A673 (cell line): Measurements from ENCODE around the gene UQCRC1. TPM values are rescaled to one million over a fixed set of nuclear protein-coding genes. Genes with fewer than 3 reads are reported as not detected.

Experiments
- BruUV-seq: library from RNA; stranded (reverse); fragments of 400-500 nt; replicated peaks from 2 replicates; lab custom pipeline; 2021; lab: Mats Ljungman, UMichigan
- CTCF ChIA-PET: fragments of 300-600 bp; sonication (Branson Sonifier 250); formaldehyde crosslinking; loops from one replicate; lab custom pipeline; 2022; ENCODE audit warnings: antibody characterized with exemption; lab: Charles Lee
- POLR2A ChIA-PET: fragments of 300-600 bp; sonication (Branson Sonifier 250); formaldehyde crosslinking; loops from one replicate; lab custom pipeline; 2022; ENCODE audit warnings: antibody characterized with exemption; ENCODE audit not compliant: low non-redundant PET; lab: Charles Lee
- DNase-seq: peaks from one replicate; pipeline ENCODE4 v3.0.0-alpha.2; 2015; ENCODE audit warnings: low spot score
- H3K27ac ChIP-seq: fragments of 200-600 bp; sonication (generic); 2 replicates; pipeline ENCODE4 v1.5.1; 2016; ENCODE audit warnings: mixed run types, low read depth, mild to moderate bottlenecking, mixed read lengths, antibody characterized with exemption, low read length; ENCODE audit not compliant: poor library complexity, severe bottlenecking
- H3K27me3 ChIP-seq: fragments of 200-600 bp; sonication (generic); replicated peaks from 2 replicates; pipeline ENCODE4 v1.6.1; 2017; ENCODE audit warnings: mixed run types, low read depth, mild to moderate bottlenecking, mixed read lengths, antibody characterized with exemption, low read length; ENCODE audit not compliant: insufficient read depth, poor library complexity
- H3K36me3 ChIP-seq: fragments of 200-600 bp; sonication (generic); 2 replicates; pipeline ENCODE4 v1.6.1; 2016; ENCODE audit warnings: mixed run types, mild to moderate bottlenecking, mixed read lengths, antibody characterized with exemption, low read length; ENCODE audit not compliant: insufficient read depth, poor library complexity, severe bottlenecking
- H3K4me1 ChIP-seq: fragments of 200-600 bp; sonication (generic); 2 replicates; pipeline ENCODE4 v1.6.1; 2017; ENCODE audit warnings: mixed run types, mild to moderate bottlenecking, mixed read lengths, antibody characterized with exemption, low read length; ENCODE audit not compliant: insufficient read depth, poor library complexity, severe bottlenecking
- H3K4me3 ChIP-seq: fragments of 200-600 bp; sonication (generic); 2 replicates; pipeline ENCODE4 v1.5.1; 2016; ENCODE audit warnings: low read depth, mixed run types, mild to moderate bottlenecking, mixed read lengths, low read length; ENCODE audit not compliant: poor library complexity, severe bottlenecking
- H3K9me3 ChIP-seq: fragments of 200-600 bp; sonication (generic); 2 replicates; pipeline ENCODE4 v1.6.1; 2016; ENCODE audit warnings: mixed run types, low read depth, mild to moderate bottlenecking, mixed read lengths, antibody characterized with exemption, low read length; ENCODE audit not compliant: poor library complexity, severe bottlenecking
- EZH2 ChIP-seq: fragments of 200-600 bp; sonication (generic); IDR thresholded peaks from 2 replicates; pipeline ENCODE4 v1.6.1; 2017; ENCODE audit warnings: borderline replicate concordance, low read depth, mild to moderate bottlenecking, mixed read lengths, antibody characterized with exemption, low read length; ENCODE audit not compliant: poor library complexity, severe bottlenecking
- intact Hi-C: fragments of 100-400 bp; cut with micrococcal nuclease; formaldehyde crosslinking; loops from one replicate; pipeline ENCODE4 v1.10.0; 2022; ENCODE audit not compliant: unreplicated experiment
- total RNA-seq: library from RNA; stranded (reverse); gene quantifications from 2 replicates; pipeline ENCODE4 v1.2.3, GENCODE V29; 2021
- TF ChIP-seq, protein P1 (sequence below): fragments of 300-800, 200-600 bp; sonication (generic); conservative IDR thresholded peaks from 2 replicates; pipeline ENCODE4 v1.5.1; 2017; ENCODE audit warnings: low read depth, mild to moderate bottlenecking, antibody characterized with exemption, low read length, moderate library complexity, mixed read lengths

Gene UQCRC1
- total RNA-seq, 1 experiment from 2014 or later = 189 TPM

DNA sequence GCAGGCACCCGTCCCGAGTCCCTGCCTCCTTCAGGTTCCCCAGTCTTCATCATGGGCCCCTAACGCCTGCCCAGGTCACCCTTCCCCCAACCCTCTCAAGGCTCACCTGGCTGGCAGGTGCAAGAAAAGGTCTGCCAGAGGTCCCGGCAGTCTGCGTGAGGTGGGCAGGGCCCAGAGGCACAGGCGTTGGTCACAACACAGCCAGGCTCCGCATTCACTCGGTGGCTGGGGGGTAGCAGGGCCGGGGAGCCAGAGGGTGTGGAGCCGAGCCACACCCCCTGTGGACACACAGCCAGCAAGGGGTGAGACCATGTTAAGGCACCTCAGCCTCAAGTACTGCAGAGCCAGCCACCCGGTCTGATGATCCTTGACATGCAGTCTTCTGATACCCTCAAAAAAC is 42.3 kb upstream of the UQCRC1 start:
- no peaks in the 10 kb centered on the region for H3K36me3 ChIP-seq
- POLR2A ChIA-PET = no interaction called here
- no peaks in the 10 kb centered on the region for H3K27me3 ChIP-seq
- H3K4me3 ChIP-seq = no peak overlapping the region
- no peaks in the 10 kb centered on the region for H3K4me1 ChIP-seq
- H3K27ac ChIP-seq = no peak overlapping the region
- no TSS peak for BruUV-seq
- H3K9me3 ChIP-seq = no peaks in the 10 kb centered on the region
- TF ChIP-seq, protein P1, sequence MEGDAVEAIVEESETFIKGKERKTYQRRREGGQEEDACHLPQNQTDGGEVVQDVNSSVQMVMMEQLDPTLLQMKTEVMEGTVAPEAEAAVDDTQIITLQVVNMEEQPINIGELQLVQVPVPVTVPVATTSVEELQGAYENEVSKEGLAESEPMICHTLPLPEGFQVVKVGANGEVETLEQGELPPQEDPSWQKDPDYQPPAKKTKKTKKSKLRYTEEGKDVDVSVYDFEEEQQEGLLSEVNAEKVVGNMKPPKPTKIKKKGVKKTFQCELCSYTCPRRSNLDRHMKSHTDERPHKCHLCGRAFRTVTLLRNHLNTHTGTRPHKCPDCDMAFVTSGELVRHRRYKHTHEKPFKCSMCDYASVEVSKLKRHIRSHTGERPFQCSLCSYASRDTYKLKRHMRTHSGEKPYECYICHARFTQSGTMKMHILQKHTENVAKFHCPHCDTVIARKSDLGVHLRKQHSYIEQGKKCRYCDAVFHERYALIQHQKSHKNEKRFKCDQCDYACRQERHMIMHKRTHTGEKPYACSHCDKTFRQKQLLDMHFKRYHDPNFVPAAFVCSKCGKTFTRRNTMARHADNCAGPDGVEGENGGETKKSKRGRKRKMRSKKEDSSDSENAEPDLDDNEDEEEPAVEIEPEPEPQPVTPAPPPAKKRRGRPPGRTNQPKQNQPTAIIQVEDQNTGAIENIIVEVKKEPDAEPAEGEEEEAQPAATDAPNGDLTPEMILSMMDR = no peak
- no peak for TF ChIP-seq EZH2
- no peak for DNase-seq
- intact Hi-C loops = no loop called here
- CTCF ChIA-PET = no interaction called here

DNA sequence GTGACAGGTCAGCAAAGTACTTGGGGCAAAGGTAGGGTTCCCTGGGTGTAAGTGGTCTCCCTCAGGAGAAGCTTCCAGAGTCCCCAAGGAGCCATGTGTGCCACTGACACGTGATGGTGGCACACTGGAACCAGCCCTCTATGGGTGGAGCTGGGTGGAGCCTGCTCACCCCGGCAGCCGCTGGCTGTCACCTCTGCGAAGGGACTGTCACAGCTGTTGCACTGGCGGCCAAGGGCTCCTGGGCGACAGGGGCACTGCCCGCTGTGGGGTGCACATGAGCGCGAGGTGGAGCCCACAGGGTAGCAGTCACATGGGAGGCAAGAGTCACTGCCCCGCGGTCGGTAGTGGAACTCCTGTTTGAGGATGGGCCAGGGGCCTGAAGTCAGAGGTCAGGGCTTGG is 41.3 kb upstream of the UQCRC1 start:
- Histone ChIP-seq H3K9me3 (no peaks in the 10 kb centered on the region), H3K36me3 (no peaks in the 10 kb centered on the region), H3K4me3 (no peak overlapping the region), H3K27ac (no peak overlapping the region), H3K4me1 (no peaks in the 10 kb centered on the region), H3K27me3 (no peaks in the 10 kb centered on the region)
- no TSS peak for BruUV-seq
- no peak for DNase-seq
- TF ChIP-seq EZH2 = no peak
- TF ChIP-seq, protein P1 = no peak
- CTCF ChIA-PET = no interaction called here
- intact Hi-C loops = no loop called here
- POLR2A ChIA-PET = no interaction called here

DNA sequence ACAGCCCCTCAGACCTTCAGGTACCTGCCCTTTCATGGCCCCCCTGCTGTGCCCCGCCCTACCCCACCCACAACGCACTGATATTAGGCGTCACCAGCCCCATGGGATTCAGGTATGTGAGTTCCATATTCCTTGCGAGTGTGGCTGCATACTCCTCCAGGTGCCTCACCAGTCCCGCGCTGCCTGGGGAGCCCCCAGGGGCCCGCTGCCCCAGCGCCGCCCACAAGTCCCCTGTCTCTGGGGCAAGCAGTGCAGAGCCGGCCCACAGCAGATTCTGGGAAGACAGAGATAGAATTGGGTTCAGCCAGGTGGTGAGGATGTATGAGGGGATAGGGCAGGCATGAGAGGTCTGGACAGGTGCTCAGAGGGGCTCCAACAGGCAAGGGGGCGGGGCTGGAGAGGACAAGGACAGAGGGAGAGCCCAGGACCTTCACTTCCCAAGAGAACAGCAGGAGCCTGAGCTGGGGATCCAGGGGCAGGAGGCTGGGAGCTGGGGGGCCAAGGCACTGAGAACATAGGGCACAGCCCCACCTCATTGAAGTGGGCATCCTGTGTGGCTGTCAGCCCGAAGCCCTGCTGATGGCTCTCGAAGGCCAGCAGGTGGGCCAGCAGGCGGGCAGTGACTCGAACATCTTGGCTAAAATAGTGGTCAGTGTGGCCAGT is 38.9 kb upstream of the UQCRC1 start:
- DNase-seq = no peak
- TF ChIP-seq EZH2 = no peak
- TF ChIP-seq, protein P1 = no peak
- Histone ChIP-seq H3K4me3 (no peak overlapping the region), H3K27me3 (no peaks in the 10 kb centered on the region), H3K9me3 (no peaks in the 10 kb centered on the region), H3K4me1 (no peaks in the 10 kb centered on the region), H3K36me3 (no peaks in the 10 kb centered on the region), H3K27ac (no peak overlapping the region)
- intact Hi-C loops = no loop called here
- no TSS peak for BruUV-seq
- POLR2A ChIA-PET = no interaction called here
- CTCF ChIA-PET = no interaction called here
